ENCODE measurements around the gene ABCF2. TPM values are rescaled to one million over a fixed set of nuclear protein-coding genes. Genes with fewer than 3 reads are reported as not detected.

Gene ABCF2
- polyA plus RNA-seq, 1 of the 3 experiments (the other 2 are of a cell fraction): 75.4 TPM

GRCh38 chr7:151252561-151252835 lies 25.5 kb upstream of the ABCF2 start (continued):
- TF ChIP-seq EP300 (IDR thresholded peaks at IDR 0.05; ENCODE audit: borderline replicate concordance in 1 of 2, low read depth in 1 of 2, low read length in 1 of 2) (no peak), MXI1 (IDR thresholded peaks at IDR 0.05; ENCODE audit: low read depth, low read length) (no peak)

- H3K9me2 ChIP-seq: no peaks in the 10 kb centered on the region
- POLR2A ChIA-PET: interaction anchor here (0.7 to 2.0 kb wide), 10 partner anchors 9 to 513 kb away, joined by 3 to 9 read pairs (median 6); partner anchors contain the start of genes ABCF2 and CHPF2
- H3K27ac ChIP-seq (ENCODE audit: low read depth in 2 of 2, low read length in 1 of 2): peak overlapping the region; percentile 76 to 81
- WGBS (ENCODE audit: low lambda C conversion rate): 7% methylated on average over 31 of the region's 79 CpGs
- H3K4me1 ChIP-seq (ENCODE audit: control insufficient read depth in 1 of 2, insufficient read depth in 2 of 2, low read depth in 1 of 2, low read length in 1 of 2): peaks cover 30 to 45% of the 10 kb centered on the region in 2 experiments; a peak in 3 of 4 replicates
- H3K9me3 ChIP-seq: no peaks in the 10 kb centered on the region
- H3K4me2 ChIP-seq: peak overlapping the region; percentile 90
- peaks cover 10% of the 10 kb centered on the region; the same call in 1 of the 2 replicates for H3K79me2 ChIP-seq (ENCODE audit: insufficient read depth)
- no peaks in the 10 kb centered on the region for H4K20me1 ChIP-seq (ENCODE audit: insufficient read depth)
- peaks cover 18% of the 10 kb centered on the region for H3F3A ChIP-seq (replicated peaks; ENCODE audit: insufficient read depth)
- peak overlapping the region; percentile 91 for H2AFZ ChIP-seq (ENCODE audit: low read depth)
- no peaks in the 10 kb centered on the region for H3K27me3 ChIP-seq (ENCODE audit: insufficient read depth)
- TF ChIP-seq YY1 (IDR thresholded peaks at IDR 0.05; ENCODE audit: low read depth) (peak; percentile 77), MXI1 (IDR thresholded peaks at IDR 0.05; ENCODE audit: low read depth, low read length) (no peak), SIN3A (IDR thresholded peaks at IDR 0.05; ENCODE audit: borderline replicate concordance, low read depth, low read length) (no peak), ZBTB33 (IDR thresholded peaks at IDR 0.05; ENCODE audit: borderline replicate concordance, low read depth) (0 out of 2 replicates have a peak, but pooled peaks have one; percentile 35), MEF2A (IDR thresholded peaks at IDR 0.05; ENCODE audit: borderline replicate concordance, low read depth) (no peak), POLR2AphosphoS5 (IDR thresholded peaks at IDR 0.05; ENCODE audit: low read depth, low read length) (peak; percentile 34; the same call in 1 of the 2 replicates), TAF1 (IDR thresholded peaks at IDR 0.05; ENCODE audit: borderline replicate concordance, low read depth, low read length) (peak; percentile 59), NRF1 (IDR thresholded peaks at IDR 0.05; ENCODE audit: low read depth, low read length) (peak; percentile 85), IRF3 (IDR thresholded peaks at IDR 0.05; ENCODE audit: low read depth, low read length) (no peak), NFIC (IDR thresholded peaks at IDR 0.05; ENCODE audit: borderline replicate concordance) (no peak)
- TF ChIP-seq, protein P1, sequence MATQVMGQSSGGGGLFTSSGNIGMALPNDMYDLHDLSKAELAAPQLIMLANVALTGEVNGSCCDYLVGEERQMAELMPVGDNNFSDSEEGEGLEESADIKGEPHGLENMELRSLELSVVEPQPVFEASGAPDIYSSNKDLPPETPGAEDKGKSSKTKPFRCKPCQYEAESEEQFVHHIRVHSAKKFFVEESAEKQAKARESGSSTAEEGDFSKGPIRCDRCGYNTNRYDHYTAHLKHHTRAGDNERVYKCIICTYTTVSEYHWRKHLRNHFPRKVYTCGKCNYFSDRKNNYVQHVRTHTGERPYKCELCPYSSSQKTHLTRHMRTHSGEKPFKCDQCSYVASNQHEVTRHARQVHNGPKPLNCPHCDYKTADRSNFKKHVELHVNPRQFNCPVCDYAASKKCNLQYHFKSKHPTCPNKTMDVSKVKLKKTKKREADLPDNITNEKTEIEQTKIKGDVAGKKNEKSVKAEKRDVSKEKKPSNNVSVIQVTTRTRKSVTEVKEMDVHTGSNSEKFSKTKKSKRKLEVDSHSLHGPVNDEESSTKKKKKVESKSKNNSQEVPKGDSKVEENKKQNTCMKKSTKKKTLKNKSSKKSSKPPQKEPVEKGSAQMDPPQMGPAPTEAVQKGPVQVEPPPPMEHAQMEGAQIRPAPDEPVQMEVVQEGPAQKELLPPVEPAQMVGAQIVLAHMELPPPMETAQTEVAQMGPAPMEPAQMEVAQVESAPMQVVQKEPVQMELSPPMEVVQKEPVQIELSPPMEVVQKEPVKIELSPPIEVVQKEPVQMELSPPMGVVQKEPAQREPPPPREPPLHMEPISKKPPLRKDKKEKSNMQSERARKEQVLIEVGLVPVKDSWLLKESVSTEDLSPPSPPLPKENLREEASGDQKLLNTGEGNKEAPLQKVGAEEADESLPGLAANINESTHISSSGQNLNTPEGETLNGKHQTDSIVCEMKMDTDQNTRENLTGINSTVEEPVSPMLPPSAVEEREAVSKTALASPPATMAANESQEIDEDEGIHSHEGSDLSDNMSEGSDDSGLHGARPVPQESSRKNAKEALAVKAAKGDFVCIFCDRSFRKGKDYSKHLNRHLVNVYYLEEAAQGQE (IDR thresholded peaks at IDR 0.05; ENCODE audit: low read depth, low read length): peak; percentile 19; the same call in 1 of the 2 replicates
- TF ChIP-seq, protein P2, sequence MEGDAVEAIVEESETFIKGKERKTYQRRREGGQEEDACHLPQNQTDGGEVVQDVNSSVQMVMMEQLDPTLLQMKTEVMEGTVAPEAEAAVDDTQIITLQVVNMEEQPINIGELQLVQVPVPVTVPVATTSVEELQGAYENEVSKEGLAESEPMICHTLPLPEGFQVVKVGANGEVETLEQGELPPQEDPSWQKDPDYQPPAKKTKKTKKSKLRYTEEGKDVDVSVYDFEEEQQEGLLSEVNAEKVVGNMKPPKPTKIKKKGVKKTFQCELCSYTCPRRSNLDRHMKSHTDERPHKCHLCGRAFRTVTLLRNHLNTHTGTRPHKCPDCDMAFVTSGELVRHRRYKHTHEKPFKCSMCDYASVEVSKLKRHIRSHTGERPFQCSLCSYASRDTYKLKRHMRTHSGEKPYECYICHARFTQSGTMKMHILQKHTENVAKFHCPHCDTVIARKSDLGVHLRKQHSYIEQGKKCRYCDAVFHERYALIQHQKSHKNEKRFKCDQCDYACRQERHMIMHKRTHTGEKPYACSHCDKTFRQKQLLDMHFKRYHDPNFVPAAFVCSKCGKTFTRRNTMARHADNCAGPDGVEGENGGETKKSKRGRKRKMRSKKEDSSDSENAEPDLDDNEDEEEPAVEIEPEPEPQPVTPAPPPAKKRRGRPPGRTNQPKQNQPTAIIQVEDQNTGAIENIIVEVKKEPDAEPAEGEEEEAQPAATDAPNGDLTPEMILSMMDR (IDR thresholded peaks at IDR 0.05): no peak
- TF ChIP-seq, protein P3, sequence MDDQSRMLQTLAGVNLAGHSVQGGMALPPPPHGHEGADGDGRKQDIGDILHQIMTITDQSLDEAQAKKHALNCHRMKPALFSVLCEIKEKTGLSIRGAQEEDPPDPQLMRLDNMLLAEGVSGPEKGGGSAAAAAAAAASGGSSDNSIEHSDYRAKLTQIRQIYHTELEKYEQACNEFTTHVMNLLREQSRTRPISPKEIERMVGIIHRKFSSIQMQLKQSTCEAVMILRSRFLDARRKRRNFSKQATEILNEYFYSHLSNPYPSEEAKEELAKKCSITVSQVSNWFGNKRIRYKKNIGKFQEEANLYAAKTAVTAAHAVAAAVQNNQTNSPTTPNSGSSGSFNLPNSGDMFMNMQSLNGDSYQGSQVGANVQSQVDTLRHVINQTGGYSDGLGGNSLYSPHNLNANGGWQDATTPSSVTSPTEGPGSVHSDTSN (IDR thresholded peaks at IDR 0.05): no peak
- H3K9ac ChIP-seq: peak overlapping the region; percentile 83
- peak; percentile 100 for DNase-seq
- H3K36me3 ChIP-seq (replicated peaks in 1 of 2; ENCODE audit: control insufficient read depth in 1 of 2, insufficient read depth in 2 of 2, low read length in 1 of 2): no peaks in the 10 kb centered on the region
- peak overlapping the region; percentile 56 to 87 for H3K4me3 ChIP-seq (ENCODE audit: low read depth in 2 of 2, low read length in 1 of 2)
- CTCF ChIA-PET: interaction anchor here (0.6 to 3.0 kb wide), 17 partner anchors 9 to 626 kb away, joined by 3 to 22 read pairs (median 5); partner anchors contain the start of gene ABCF2
Observed at GRCh38 chr7:151251689-151252560, 24.9 kb upstream of the ABCF2 start.

Measured in SK-N-SH (cell line).